Head of caudate nucleus (tissue), 42 donors: ENCODE data around the gene NBEA.
A peak's percentile ranks its signal among the peaks of the same experiment; 100 is the strongest.

Source experiments
- DNase-seq, 42 donors: peaks; one replicate each; pipeline versions ENCODE4 v3.0.0 to v3.0.0-alpha.2; 2020 to 2021; ENCODE audit warnings: mixed read lengths in 7 of 42
- intact Hi-C: fragments of 100-400 bp; cut with DNase I; formaldehyde crosslinking; loops from one replicate; pipeline ENCODE4 v1.15.0; 2022

Gene NBEA

DNA sequence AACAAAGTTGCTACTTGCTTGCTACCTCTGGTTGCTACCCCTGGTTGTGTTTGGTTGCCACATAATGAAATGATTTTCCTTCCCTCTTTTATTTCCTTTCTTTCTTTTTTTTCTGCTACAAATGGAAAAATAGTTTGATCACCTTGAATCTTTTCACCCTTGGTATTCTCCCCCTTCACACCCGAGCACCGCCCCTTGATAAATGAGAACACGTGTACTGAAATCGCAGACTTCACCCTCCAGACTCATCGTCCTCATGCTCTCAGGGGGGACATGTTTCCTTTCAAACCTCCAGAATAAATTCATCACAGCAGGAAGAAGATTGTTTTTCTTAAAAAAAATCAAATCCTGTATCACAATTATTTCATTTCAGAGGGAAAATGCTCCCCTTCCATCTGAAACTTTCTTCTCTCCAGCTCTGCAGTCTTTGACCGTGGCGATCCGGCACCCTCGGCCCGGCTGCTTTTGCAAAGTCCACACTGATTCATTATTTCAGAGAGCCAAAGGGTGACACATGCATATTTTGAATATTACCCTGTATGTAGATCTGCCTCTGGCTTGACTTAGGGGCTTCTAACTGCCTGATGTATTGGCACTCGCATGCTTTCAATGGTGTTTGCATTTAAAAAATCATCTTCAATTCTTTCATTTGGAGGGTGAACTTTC, 757.0 kb downstream of the NBEA start:
- DNase-seq, result no peak
- intact Hi-C loops, result no loop called here

DNA sequence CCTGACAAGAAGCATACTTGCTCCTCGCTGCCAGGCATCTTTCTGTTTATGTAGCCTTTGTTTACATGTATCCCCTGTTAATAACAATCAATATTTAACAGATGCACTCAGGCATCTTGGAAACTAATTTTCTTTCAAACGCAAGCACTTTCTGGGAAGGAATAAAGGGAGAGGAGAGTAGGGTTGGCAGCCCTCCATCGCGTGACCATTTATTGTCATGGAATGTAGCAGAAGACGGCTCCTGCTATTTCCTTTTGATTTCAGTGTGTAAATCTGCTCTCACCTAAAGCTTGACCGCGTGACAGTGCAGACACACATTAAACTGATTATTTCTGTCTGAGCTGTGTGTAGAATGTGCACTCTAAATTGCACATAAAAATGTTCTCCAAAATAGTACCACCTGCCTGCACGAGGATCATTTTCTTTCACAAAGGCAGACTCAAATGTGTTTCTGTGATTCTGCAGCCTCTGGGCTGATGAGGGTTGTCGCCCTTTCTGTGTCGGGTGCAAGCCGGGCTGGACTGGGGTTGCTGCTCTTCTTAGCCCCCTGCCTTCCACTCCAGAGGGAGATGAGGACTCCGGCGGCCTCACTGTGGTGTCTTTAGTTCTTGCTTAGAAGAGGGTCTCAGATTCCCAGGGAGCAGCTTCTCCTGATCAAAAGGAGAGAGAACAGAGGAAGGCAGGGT, 757.9 kb downstream of the NBEA start:
- intact Hi-C loops, result no loop called here
- no peak for DNase-seq

DNA sequence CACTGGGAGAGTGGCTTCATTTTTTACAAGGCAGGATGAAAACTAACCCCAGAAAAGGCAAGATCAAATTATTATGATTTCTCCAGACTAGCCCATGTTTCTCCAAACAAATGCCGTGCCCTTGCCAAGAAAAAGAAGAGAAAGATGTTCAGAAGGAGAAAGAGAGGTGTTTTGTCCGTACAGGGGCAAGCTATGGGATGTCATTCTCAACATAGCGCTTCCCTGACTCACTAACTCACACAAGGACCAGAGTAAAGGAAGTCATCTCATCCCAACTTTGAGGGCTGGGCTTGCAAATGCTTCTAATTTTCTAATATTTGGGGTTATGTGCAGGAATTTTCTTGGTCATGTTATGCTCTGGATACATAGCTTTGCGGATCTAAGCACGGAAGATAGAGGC, 758.6 kb downstream of the NBEA start:
- no peak for DNase-seq
- intact Hi-C loops, result no loop called here

- DNase-seq, result no peak
- intact Hi-C loops, result no loop called here
Measured at GRCh38 chr13:35702316-35702715, 760.2 kb downstream of the NBEA start.

- no peak for DNase-seq
- intact Hi-C loops, result no loop called here
Measured at GRCh38 chr13:35703061-35703460, 761.0 kb downstream of the NBEA start.

GRCh38 chr13:35704331-35704730, 762.3 kb downstream of the NBEA start:
- no peak for DNase-seq
- intact Hi-C loops, result no loop called here

- intact Hi-C loops, result no loop called here
- no peak for DNase-seq
Measured at GRCh38 chr13:35706281-35706680, 764.2 kb downstream of the NBEA start.

- intact Hi-C loops, result no loop called here
- no peak for DNase-seq
Measured at GRCh38 chr13:35706721-35707120, 764.7 kb downstream of the NBEA start.

- intact Hi-C loops, result no loop called here
- no peak for DNase-seq
Measured at GRCh38 chr13:35711909-35712308, 769.8 kb downstream of the NBEA start.

- intact Hi-C loops, result no loop called here
- no peak for DNase-seq
Measured at GRCh38 chr13:35712907-35713761, 771.1 kb downstream of the NBEA start.

DNA sequence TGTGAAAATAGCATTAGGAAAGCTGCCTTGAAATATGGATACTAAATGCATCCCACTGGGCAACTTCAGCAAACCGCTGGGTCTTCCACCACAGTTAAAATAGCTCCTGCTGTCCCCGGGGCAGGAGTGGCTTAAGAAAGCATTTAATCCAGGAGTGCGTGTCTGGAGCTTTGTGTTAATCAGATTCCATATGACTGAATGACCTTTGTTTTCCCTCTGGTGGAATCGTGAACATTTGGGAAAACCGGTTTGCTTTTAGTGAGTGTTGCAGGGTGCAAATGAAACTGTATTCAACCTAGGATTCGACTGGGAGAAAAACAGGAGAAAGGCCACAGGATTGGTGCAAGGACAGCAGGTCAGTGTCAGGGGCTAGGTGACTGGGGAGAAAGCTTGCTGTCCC, 772.1 kb downstream of the NBEA start:
- intact Hi-C loops, result no loop called here
- no peak for DNase-seq

DNA sequence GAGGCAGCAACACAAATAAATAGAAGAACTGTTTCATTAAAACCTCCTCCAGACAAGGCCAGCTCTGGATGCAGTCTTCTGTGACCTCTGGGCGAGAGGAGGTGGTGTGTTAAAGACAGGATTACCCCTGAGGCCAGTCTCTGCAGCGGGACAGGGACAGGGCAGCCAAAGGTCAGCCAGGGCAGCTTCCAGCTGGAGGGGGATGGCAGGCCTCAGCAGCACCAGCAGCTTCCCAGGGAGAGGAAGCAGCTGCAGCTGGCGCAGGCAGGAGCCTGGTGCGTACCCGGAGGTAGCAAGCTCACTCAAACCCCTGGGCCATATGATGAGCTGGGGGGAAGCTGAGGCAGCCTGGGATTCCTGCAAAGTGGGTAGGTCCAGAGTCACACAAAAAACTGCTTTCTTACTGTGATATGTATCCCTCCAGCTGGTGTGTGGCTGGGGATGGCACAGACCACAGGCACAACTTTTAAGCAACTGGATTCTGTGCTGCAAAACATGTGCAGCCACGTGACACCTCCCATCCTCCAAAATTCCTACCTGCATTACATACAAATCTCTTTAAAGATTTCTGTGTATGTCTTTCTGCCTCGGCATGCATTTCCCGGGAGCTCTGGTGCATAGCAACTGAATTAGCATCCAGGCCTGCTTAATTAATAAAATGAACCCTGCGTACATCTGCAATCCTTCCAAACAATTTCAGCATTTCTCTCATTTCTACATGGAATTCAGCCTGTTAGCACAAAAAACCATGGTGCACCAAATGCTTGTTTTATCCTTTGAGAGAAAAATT, 772.7 kb downstream of the NBEA start:
- no peak for DNase-seq
- intact Hi-C loops, result no loop called here

GRCh38 chr13:35716186-35716585, 774.1 kb downstream of the NBEA start:
- intact Hi-C loops, result no loop called here
- DNase-seq, result no peak

DNA sequence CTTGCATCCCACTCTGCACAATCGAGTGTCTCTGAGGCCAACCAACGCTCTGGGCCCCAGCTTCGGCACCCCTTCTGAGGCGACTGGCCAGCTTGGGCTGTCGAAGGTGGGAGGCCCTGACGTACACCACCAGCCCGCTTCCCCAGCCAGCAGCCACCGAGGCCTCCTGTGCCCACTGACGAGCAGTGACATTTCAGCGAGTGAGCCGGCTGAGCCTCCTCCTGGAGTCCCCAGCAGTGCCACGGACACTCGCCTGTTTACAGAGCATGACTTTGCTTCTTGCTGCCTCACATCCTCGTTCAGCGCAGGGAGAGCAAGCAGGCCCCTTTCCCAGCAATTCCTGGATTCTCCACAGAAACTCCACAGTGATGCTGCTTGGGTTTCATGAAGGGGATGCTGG, 774.7 kb downstream of the NBEA start:
- no peak for DNase-seq
- intact Hi-C loops, result no loop called here

DNA sequence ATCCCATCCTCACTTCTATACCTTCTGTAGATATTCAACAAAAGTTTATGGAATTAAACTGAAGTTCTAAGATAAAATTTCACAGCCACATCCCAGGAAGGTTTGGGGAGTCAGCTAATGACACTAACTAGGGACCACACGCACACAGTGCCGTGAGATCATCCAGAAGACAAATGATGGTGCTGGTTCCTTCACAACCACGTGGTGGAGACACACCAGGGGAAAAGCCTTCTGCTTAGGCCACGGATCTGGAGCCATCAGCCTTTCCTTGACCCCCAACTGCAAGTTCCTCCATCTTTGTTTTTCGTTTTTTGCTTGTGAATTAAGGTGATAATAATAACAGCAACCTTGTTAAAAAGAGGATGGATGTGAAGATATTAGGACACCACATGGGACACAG, 776.0 kb downstream of the NBEA start:
- intact Hi-C loops, result no loop called here
- DNase-seq, result no peak

DNA sequence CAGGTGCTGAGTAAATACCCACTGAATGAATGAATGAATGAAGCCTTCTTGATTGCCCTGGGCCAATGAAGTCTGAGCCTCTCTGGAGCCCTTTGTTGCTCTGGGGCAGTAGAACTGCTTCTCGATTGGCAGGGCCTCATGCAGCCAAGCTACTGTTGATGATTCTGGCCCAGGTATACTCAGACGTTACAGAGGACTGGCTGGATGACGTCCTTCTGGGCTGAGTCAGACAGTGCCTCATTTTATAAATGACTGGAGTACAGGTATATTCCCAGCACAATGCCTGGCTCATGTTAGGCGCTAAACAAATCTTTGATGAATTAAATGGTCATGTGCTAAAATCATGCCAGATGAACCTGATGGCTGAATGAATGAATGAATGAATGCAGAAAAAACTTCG, 778.2 kb downstream of the NBEA start:
- no peak for DNase-seq
- intact Hi-C loops, result no loop called here

DNA sequence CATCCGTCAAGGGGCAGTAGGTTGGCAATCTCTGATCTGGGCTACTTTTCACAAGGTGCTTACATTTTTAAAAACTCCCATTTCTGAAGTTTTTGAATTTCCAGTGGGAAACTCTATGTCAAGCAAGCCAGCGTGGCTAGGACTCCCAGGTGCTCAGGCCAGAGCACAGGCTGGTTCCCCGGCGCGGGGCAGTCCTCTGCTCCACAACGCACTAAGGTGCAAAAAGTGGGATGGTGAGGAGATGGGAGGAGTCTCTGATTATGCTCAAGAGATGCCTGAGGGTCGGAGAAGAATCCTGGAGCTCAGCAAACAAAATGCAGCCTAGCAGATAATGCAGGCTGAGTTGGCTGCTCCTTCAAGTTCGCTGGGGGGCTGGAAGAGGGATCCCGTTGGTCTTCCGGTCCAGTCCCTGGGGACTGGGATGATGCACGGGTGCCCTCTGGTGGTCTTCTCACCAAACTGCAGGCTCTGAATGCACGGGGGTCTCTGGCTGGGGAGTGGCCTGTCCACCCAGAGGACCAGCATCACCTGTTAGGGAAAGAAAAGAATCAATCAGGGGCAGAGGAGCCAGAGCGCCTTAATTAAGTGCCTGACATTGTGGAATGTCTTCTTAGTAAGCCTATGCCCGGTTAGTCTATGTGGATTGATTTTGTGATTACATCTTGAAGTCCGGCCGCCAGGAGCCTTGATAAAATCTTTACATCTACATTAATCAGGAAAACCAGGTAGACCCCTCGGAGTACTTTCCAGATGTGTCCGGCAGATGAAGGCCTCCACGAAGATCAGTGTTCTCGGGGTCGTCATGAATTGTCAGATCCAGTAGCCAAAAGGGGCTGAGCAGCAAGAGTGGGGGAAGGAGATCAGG, 778.9 kb downstream of the NBEA start:
- intact Hi-C loops, result no loop called here

More for the DNA sequence above, 778.9 kb downstream of the NBEA start:
- peak; percentile 19 to 86 (median 66) for DNase-seq
